Smooth muscle cell (in vitro differentiated cells): ENCODE measurements around the gene PRDM15. TPM values are rescaled to one million over a fixed set of nuclear protein-coding genes. Genes with fewer than 3 reads are reported as not detected.

Source experiments
- DNase-seq: peaks from one replicate; lab custom pipeline; 2025; ENCODE audit not compliant: unreplicated experiment; lab: John Stamatoyannopoulos, UW
- H2AFZ ChIP-seq: fragments of 200-600 bp; sonication (generic); 2 replicates; pipeline ENCODE4 v1.6.0; 2016; ENCODE audit warnings: antibody characterized with exemption, low read depth, mild to moderate bottlenecking
- H3F3A ChIP-seq: fragments of 200-600 bp; sonication (generic); 2 replicates; pipeline ENCODE4 v1.6.0; 2017; ENCODE audit warnings: antibody characterized with exemption, low read depth
- H3K27ac ChIP-seq: fragments of 200-600 bp; sonication (generic); 2 replicates; pipeline ENCODE4 v1.5.1; 2016; ENCODE audit warnings: low read depth, mild to moderate bottlenecking
- H3K27me3 ChIP-seq: fragments of 200-600 bp; sonication (generic); 2 replicates; pipeline ENCODE4 v1.6.1; 2016; ENCODE audit warnings: low read depth, mild to moderate bottlenecking
- H3K36me3 ChIP-seq: fragments of 200-600 bp; sonication (generic); 2 replicates; pipeline ENCODE4 v1.5.1; 2016; ENCODE audit warnings: low read depth
- H3K4me1 ChIP-seq: fragments of 200-600 bp; sonication (generic); 2 replicates; pipeline ENCODE4 v1.5.1; 2016; ENCODE audit warnings: low read depth
- H3K4me2 ChIP-seq: fragments of 200-600 bp; sonication (generic); 2 replicates; pipeline ENCODE4 v1.6.0; 2016; ENCODE audit warnings: mild to moderate bottlenecking
- H3K4me3 ChIP-seq: fragments of 200-600 bp; sonication (generic); 2 replicates; pipeline ENCODE4 v1.5.1; 2016; ENCODE audit warnings: mild to moderate bottlenecking
- H3K79me2 ChIP-seq: fragments of 200-600 bp; sonication (generic); 2 replicates; pipeline ENCODE4 v1.6.0; 2016; ENCODE audit warnings: low read depth, mild to moderate bottlenecking
- H3K9ac ChIP-seq: fragments of 200-600 bp; sonication (generic); 2 replicates; pipeline ENCODE4 v1.6.0; 2016; ENCODE audit warnings: low read depth
- H3K9me3 ChIP-seq: fragments of 200-600 bp; sonication (generic); replicated peaks from 2 replicates; pipeline ENCODE4 v1.5.1; 2016; ENCODE audit warnings: low read depth
- H4K20me1 ChIP-seq: fragments of 200-600 bp; sonication (generic); 2 replicates; pipeline ENCODE4 v1.6.0; 2016; ENCODE audit warnings: low read depth
- CTCF ChIP-seq: fragments of 200-600 bp; sonication (generic); IDR thresholded peaks from 2 replicates; pipeline ENCODE4 v1.5.1; 2017; ENCODE audit warnings: borderline replicate concordance, mild to moderate bottlenecking, antibody characterized with exemption; ENCODE audit not compliant: insufficient read depth, poor library complexity, severe bottlenecking
- WGBS: methylation state at CpG from one replicate; pipeline ENCODE4 v1.1.7; 2016; ENCODE audit warnings: low lambda C conversion rate; 5-methylcytosine and 5-hydroxymethylcytosine counted together
- polyA plus RNA-seq: library from polyadenylated mRNA; unstranded; fragments of >200 nt; fragmentation: Nextera tagmentation; extraction: Ambion mirVana; gene quantifications from 2 replicates; pipeline ENCODE4 v1.2.1, GENCODE V29; 2016
- total RNA-seq: library from RNA; depleted of rRNA; stranded (reverse); fragments of >200 nt; gene quantifications from 2 replicates; pipeline ENCODE4 v1.2.3, GENCODE V29; 2014

The PRDM15 gene
- total and polyA plus RNA-seq, 2 experiments from 2014 or later = 2.0 to 6.8 TPM

GRCh38 chr21:41888749-41889376 is 9.7 kb upstream of the PRDM15 start:
- Histone ChIP-seq H3K4me3 (no peak overlapping the region), H2AFZ (no peak overlapping the region), H3K9me3 (no peaks in the 10 kb centered on the region), H3K27ac (no peak overlapping the region), H4K20me1 (no peaks in the 10 kb centered on the region), H3K9ac (no peak overlapping the region), H3F3A (no peaks in the 10 kb centered on the region), H3K4me1 (no peaks in the 10 kb centered on the region), H3K27me3 (no peaks in the 10 kb centered on the region), H3K36me3 (no peaks in the 10 kb centered on the region), H3K4me2 (no peak overlapping the region), H3K79me2 (no peaks in the 10 kb centered on the region)
- WGBS = 94% methylated on average over 13 of the region's 13 CpGs
- DNase-seq = no peak
- no peak for TF ChIP-seq CTCF

- H3K9me3 ChIP-seq = no peaks in the 10 kb centered on the region
- 96% methylated on average over 5 of the region's 5 CpGs for WGBS
Observed at GRCh38 chr21:41887667-41888066, 8.5 kb upstream of the PRDM15 start.

DNA sequence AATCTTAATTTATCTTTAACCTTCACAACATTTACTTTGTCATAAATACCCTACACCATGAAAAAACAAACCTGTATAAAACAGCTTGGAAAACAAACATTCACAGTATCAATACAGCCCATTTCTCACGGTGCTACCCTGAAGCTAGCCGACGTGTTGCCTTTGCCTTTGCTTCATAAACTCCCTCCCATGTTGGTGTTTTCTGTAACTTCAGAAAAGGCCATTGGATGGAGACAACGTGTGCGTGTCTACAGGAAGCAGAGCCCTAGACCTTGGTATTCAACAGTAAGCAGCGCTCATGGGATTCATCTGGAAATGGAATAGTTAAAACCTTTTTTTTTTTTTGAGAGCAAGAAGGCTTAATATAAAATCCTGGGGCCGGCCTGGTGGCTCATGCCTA is 7.2 kb upstream of the PRDM15 start:
- TF ChIP-seq CTCF = no peak
- no peak for DNase-seq
- Histone ChIP-seq H2AFZ (no peak overlapping the region), H3K4me2 (no peak overlapping the region), H3F3A (no peaks in the 10 kb centered on the region), H3K79me2 (no peaks in the 10 kb centered on the region), H4K20me1 (no peaks in the 10 kb centered on the region), H3K36me3 (no peaks in the 10 kb centered on the region), H3K4me3 (no peak overlapping the region), H3K4me1 (no peaks in the 10 kb centered on the region), H3K9me3 (no peaks in the 10 kb centered on the region), H3K27me3 (no peaks in the 10 kb centered on the region), H3K27ac (no peak overlapping the region), H3K9ac (no peak overlapping the region)
- WGBS = 91% methylated on average over 7 of the region's 7 CpGs

More at GRCh38 chr21:41887667-41888066, 8.5 kb upstream of the PRDM15 start:
- H3F3A ChIP-seq = no peaks in the 10 kb centered on the region
- no peak for DNase-seq
- no peak overlapping the region for H3K4me2 ChIP-seq
- TF ChIP-seq CTCF = no peak
- no peak overlapping the region for H3K9ac ChIP-seq
- no peaks in the 10 kb centered on the region for H3K79me2 ChIP-seq
- H3K4me1 ChIP-seq = no peaks in the 10 kb centered on the region
- no peaks in the 10 kb centered on the region for H3K36me3 ChIP-seq
- no peak overlapping the region for H2AFZ ChIP-seq
- H3K27ac ChIP-seq = no peak overlapping the region
- no peaks in the 10 kb centered on the region for H4K20me1 ChIP-seq
- H3K27me3 ChIP-seq = no peaks in the 10 kb centered on the region
- H3K4me3 ChIP-seq = no peak overlapping the region
